ENCODE measurements around the gene CFC1. TPM values are rescaled to one million over a fixed set of nuclear protein-coding genes. Genes with fewer than 3 reads are reported as not detected.

The CFC1 gene
- total RNA-seq (2022; extraction: Qiagen RNA extraction): 0.11 TPM in 1 of 5 replicates, not detected in the others

DNA sequence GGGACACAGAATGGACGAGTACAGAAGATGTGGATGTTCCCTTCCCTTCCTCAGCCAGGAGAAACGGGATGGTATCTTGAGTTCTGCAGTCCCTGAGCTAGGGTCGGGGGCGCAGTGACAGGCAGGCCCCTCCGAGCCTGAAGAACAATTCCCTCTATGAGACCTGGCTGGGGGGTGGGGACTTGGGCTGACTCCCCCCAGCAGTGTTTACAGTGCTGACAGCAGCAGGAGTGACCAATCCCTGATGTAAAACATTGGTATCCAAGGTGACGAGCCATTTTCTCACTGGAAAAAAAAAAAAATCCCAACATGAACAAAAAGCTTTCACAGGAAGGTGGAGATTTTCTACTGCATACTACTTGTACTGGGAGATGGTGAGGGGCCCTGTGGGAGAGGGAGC is at the start of gene CFC1:
TSS of gene CFC1 (minus strand) at position 183 of the 400 bp plus-strand sequence. CDS start 288 bp downstream, outside the sequence.

DNA sequence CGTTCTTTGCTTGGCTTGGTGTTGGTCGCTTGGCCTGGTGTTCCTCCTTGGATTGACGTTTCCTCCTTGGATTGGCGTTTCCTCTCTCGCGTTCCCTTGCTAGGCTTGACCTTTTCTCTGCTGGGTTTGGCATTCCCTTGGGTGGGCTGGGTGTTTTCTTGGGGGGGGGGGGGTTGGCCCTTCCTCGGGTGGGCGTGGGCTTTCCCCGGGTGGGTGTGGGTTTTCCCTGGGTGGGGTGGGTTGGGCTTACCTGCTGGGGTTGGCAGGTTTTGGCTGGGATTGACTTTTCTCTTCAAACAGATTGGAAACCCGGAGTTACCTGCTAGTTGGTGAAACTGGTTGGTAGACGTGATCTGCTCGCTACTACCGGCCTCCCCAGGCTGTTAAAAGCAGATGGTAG is 11.8 kb upstream of the CFC1 start, which contains the start of gene POTEJ:
TSS of gene POTEJ (plus strand) at position 301 of the 400 bp plus-strand sequence. CDS start at position 394, 93 bp downstream.

Other genes with a start within 250 kb of the CFC1 start
- gene PTPN18, start 243.5 kb downstream of the CFC1 start, total RNA-seq (2022; extraction: Qiagen RNA extraction): 28.5 to 31.5 TPM (median 30.7 TPM) in 5 replicates
- 0.01 TPM in 1 of 5 replicates, not detected in the others for gene POTEI, start 90.2 kb downstream of the CFC1 start, total RNA-seq (2022; extraction: Qiagen RNA extraction)
- not detected in 5 replicates for gene CFC1B, start 78.4 kb downstream of the CFC1 start, total RNA-seq (2022; extraction: Qiagen RNA extraction)
- gene POTEJ, start 11.9 kb upstream of the CFC1 start, total RNA-seq (2022; extraction: Qiagen RNA extraction): not detected in 5 replicates
- not detected in 5 replicates for gene GPR148, start 129.5 kb upstream of the CFC1 start, total RNA-seq (2022; extraction: Qiagen RNA extraction)
- not detected in 5 replicates for gene AMER3, start 156.0 kb upstream of the CFC1 start, total RNA-seq (2022; extraction: Qiagen RNA extraction)
- gene ARHGEF4, start 237.3 kb upstream of the CFC1 start, total RNA-seq (2022; extraction: Qiagen RNA extraction): 10.2 to 11.8 TPM (median 11.0 TPM) in 5 replicates

Measured in A549 treated with AZD2906 at 1 μM for 4 hours (cell line).